Natural killer cell (primary cell): ENCODE measurements around the gene DNAI7. TPM values are rescaled to one million over a fixed set of nuclear protein-coding genes. Genes with fewer than 3 reads are reported as not detected.

Source experiments
- ATAC-seq, 3 donors: fragments of 150-1000 bp in 2 of 3; fragments of 200-7000 bp in 1 of 3; cut with Tn5 transposase; 1 replicate in 1 of 3; 2 replicates in 2 of 3; pipeline ENCODE4 v1.10.0; 2021; ENCODE audit warnings: mild to moderate bottlenecking in 2 of 3, moderate library complexity in 2 of 3
- DNase-seq, 2 donors: peaks; one replicate each; pipeline versions ENCODE4 v3.0.0 to v3.0.0-alpha.2; 2013 to 2021; ENCODE audit warnings: mixed read lengths in 1 of 2
- H3K27ac ChIP-seq: one replicate; pipeline ENCODE4 v1.5.1; 2013; ENCODE audit warnings: mild to moderate bottlenecking, low read length
- H3K27me3 ChIP-seq: one replicate; pipeline ENCODE4 v1.6.1; 2013; ENCODE audit warnings: low read length; ENCODE audit not compliant: control insufficient read depth, insufficient read depth
- H3K36me3 ChIP-seq: one replicate; pipeline ENCODE4 v1.6.1; 2013; ENCODE audit warnings: low read length; ENCODE audit not compliant: control insufficient read depth, insufficient read depth
- H3K4me1 ChIP-seq: one replicate; pipeline ENCODE4 v1.6.1; 2013; ENCODE audit warnings: low read length; ENCODE audit not compliant: control insufficient read depth, insufficient read depth
- H3K4me3 ChIP-seq: one replicate; pipeline ENCODE4 v1.5.1; 2013; ENCODE audit warnings: low read length
- H3K9me3 ChIP-seq: one replicate; pipeline ENCODE4 v1.6.1; 2013; ENCODE audit warnings: low read length; ENCODE audit not compliant: control insufficient read depth, insufficient read depth
- H3K27ac Mint-ChIP-seq, 2 donors: one replicate each; pipeline ENCODE4 v1.8.0; 2022; ENCODE audit warnings: mild to moderate bottlenecking in 2 of 2, mixed read lengths in 2 of 2, moderate library complexity in 1 of 2
- H3K27me3 Mint-ChIP-seq, 2 donors: one replicate each; pipeline ENCODE4 v1.8.0; 2022; ENCODE audit warnings: low read depth in 2 of 2, mixed read lengths in 2 of 2
- H3K36me3 Mint-ChIP-seq: one replicate; pipeline ENCODE4 v1.8.0; 2022; ENCODE audit warnings: mixed read lengths
- H3K4me1 Mint-ChIP-seq, 2 donors: one replicate each; pipeline ENCODE4 v1.8.0; 2022; ENCODE audit warnings: mixed read lengths in 2 of 2
- H3K4me3 Mint-ChIP-seq: one replicate; pipeline ENCODE4 v1.8.0; 2022; ENCODE audit warnings: mild to moderate bottlenecking, moderate library complexity, mixed read lengths
- H3K9me3 Mint-ChIP-seq, 2 donors: one replicate each; pipeline ENCODE4 v1.8.0; 2022; ENCODE audit warnings: mixed read lengths in 2 of 2
- CTCF ChIP-seq: fragments of 200-600 bp; IDR thresholded peaks from one replicate; pipeline ENCODE4 v1.8.0; 2022; ENCODE audit warnings: antibody characterized with exemption
- WGBS: methylation state at CpG from one replicate; pipeline ENCODE4 v1.1.7; 2013; ENCODE audit warnings: missing lambda C conversion rate; ENCODE audit not compliant: insufficient coverage; 5-methylcytosine and 5-hydroxymethylcytosine counted together
- intact Hi-C: fragments of 100-400 bp; cut with micrococcal nuclease; formaldehyde crosslinking; loops from one replicate; pipeline ENCODE4 v1.14.2; 2022
- total RNA-seq, 4 donors: library from RNA; stranded (reverse); fragments of 120-200 nt in 1 of 4; gene quantifications; one replicate each; pipeline versions ENCODE4 v1.2.3 to v1.2.4, GENCODE V29; 2013 to 2022

Gene DNAI7
- total RNA-seq, 3 donors from 2014 or later (not counting 1 experiment from before 2014, with no cell fraction given), result 0.15 to 0.59 (median 0.48) TPM

GRCh38 chr12:25074954-25075353 is 120.0 kb downstream of the DNAI7 start:
- H3K9me3 ChIP-seq, result no peaks in the 10 kb centered on the region
- no peaks in the 10 kb centered on the region for H3K27me3 ChIP-seq
- intact Hi-C loops, result no loop called here
- H3K27ac ChIP-seq, result no peak overlapping the region
- H3K9me3 Mint-ChIP-seq, result no peaks in the 10 kb centered on the region
- peaks cover 57% of the 10 kb centered on the region for H3K36me3 ChIP-seq
- peaks cover 23 to 24% of the 10 kb centered on the region in 2 donors for H3K4me1 Mint-ChIP-seq
- no peaks in the 10 kb centered on the region for H3K27me3 Mint-ChIP-seq
- no peak for ATAC-seq
- TF ChIP-seq CTCF, result no peak
- peaks cover 22% of the 10 kb centered on the region for H3K36me3 Mint-ChIP-seq
- WGBS, result no CpG with 5 or more reads among the region's 2 CpGs
- no peak for DNase-seq
- H3K4me3 ChIP-seq, result no peak overlapping the region
- H3K27ac Mint-ChIP-seq, result peak overlapping the region; percentile 1 to 51
- no peak overlapping the region for H3K4me3 Mint-ChIP-seq
- no peaks in the 10 kb centered on the region for H3K4me1 ChIP-seq

- peak overlapping the region; percentile 1 to 51 for H3K27ac Mint-ChIP-seq
- Histone ChIP-seq H3K4me3 (no peak overlapping the region), H3K27me3 (no peaks in the 10 kb centered on the region), H3K4me1 (no peaks in the 10 kb centered on the region), H3K36me3 (peaks cover 57% of the 10 kb centered on the region), H3K27ac (no peak overlapping the region), H3K9me3 (no peaks in the 10 kb centered on the region)
- TF ChIP-seq CTCF, result no peak
- WGBS, result 62% methylated on average over 3 of the region's 3 CpGs
- H3K4me1 Mint-ChIP-seq, result peaks cover 24 to 25% of the 10 kb centered on the region in 2 donors
- ATAC-seq (no peak), DNase-seq (no peak)
- no peaks in the 10 kb centered on the region for H3K27me3 Mint-ChIP-seq
- H3K36me3 Mint-ChIP-seq, result peaks cover 26% of the 10 kb centered on the region
- intact Hi-C loops, result no loop called here
- no peak overlapping the region for H3K4me3 Mint-ChIP-seq
- H3K9me3 Mint-ChIP-seq, result no peaks in the 10 kb centered on the region
Observed at GRCh38 chr12:25074113-25074512, 120.8 kb downstream of the DNAI7 start.

GRCh38 chr12:25072906-25073650 is 121.9 kb downstream of the DNAI7 start:
- H3K9me3 ChIP-seq, result no peaks in the 10 kb centered on the region
- 83% methylated on average over 3 of the region's 4 CpGs for WGBS
- TF ChIP-seq CTCF, result no peak
- no peak for ATAC-seq
- H3K4me1 ChIP-seq, result no peaks in the 10 kb centered on the region
- H3K27me3 ChIP-seq, result no peaks in the 10 kb centered on the region
- H3K36me3 ChIP-seq, result peaks cover 65% of the 10 kb centered on the region
- no peaks in the 10 kb centered on the region for H3K9me3 Mint-ChIP-seq
- no peak for DNase-seq
- H3K36me3 Mint-ChIP-seq, result peaks cover 26% of the 10 kb centered on the region
- no peak overlapping the region for H3K27ac ChIP-seq
- H3K27ac Mint-ChIP-seq, result peak overlapping the region; percentile 17 to 25
- intact Hi-C loops, result no loop called here
- no peaks in the 10 kb centered on the region for H3K27me3 Mint-ChIP-seq
- peaks cover 28 to 30% of the 10 kb centered on the region in 2 donors for H3K4me1 Mint-ChIP-seq
- H3K4me3 Mint-ChIP-seq, result no peak overlapping the region
- H3K4me3 ChIP-seq, result no peak overlapping the region

GRCh38 chr12:25071366-25071765 is 123.6 kb downstream of the DNAI7 start:
- Histone ChIP-seq H3K27ac (no peak overlapping the region), H3K36me3 (peaks cover 71% of the 10 kb centered on the region), H3K4me3 (no peak overlapping the region), H3K9me3 (no peaks in the 10 kb centered on the region), H3K27me3 (no peaks in the 10 kb centered on the region), H3K4me1 (no peaks in the 10 kb centered on the region)
- H3K9me3 Mint-ChIP-seq, result no peaks in the 10 kb centered on the region
- H3K27me3 Mint-ChIP-seq, result no peaks in the 10 kb centered on the region
- ATAC-seq (no peak), DNase-seq (no peak)
- no peak for TF ChIP-seq CTCF
- WGBS, result 42% methylated on average over 1 of the region's 1 CpG
- H3K36me3 Mint-ChIP-seq, result peaks cover 26% of the 10 kb centered on the region
- intact Hi-C loops, result no loop called here
- no peak overlapping the region for H3K4me3 Mint-ChIP-seq
- H3K27ac Mint-ChIP-seq, result peak overlapping the region; percentile 35 to 64
- H3K4me1 Mint-ChIP-seq, result peaks cover 28 to 35% of the 10 kb centered on the region in 2 donors
